GM12874 (cell line): ENCODE data around the gene TXNDC5.

Experiments used
- CTCF ChIP-seq: IDR thresholded peaks from 2 replicates; pipeline ENCODE4 v1.5.1; 2011; ENCODE audit warnings: low read depth, mild to moderate bottlenecking, control low read depth, low read length, moderate library complexity; ENCODE audit not compliant: insufficient read depth

Gene TXNDC5

GRCh38 chr6:7906741-7907140, 3.8 kb downstream of the TXNDC5 start:
- no peak for TF ChIP-seq CTCF

DNA sequence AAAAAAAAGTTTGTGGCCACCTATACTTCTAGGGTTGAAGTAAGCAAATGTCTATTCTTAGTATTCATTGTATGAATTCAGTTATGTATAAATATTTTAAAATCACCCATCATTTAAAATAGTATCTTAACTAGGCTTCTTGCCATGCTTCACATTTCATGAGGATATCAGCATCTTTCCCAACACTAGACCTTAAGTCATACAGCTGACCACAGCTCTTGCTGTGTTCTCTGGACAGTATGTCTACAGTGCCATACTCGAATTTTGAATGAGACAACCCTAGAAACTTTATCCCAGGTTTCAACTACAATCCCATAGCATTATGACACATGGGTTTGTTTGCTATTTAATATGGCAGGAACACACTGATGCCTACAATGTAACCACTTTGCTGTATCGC, 5.2 kb downstream of the TXNDC5 start:
- no peak for TF ChIP-seq CTCF

DNA sequence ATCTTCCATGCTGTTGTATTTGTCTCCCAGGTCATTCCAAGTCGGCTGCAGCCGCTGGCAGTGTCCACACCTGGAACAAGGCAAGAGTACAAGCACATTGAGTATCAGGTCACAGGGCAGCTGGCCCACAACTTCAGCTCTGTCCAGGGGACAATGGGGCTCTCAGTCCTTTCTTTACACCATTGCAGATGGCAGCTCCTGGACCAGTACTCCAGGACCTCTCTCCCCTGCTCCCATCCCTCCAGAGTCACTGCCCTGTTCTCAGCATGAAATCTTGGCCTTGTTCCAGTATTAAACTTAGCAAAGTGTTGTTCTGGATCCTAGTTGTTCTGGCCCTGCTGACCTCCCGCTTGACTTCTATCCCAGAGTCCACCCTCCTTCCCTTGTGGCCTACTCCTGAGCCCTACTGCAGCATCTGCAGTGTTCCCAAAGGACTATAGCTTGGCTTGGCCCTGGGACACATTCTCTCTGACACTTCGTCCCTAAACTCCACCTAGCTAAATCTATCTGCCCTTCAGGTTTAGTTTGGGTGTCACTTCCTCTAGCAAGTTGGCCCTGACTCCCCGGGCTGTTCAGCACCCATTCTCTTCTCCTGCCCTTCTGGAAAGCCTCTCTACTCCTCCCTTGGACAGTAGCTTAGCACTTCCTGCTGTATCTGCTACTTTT, 5.8 kb downstream of the TXNDC5 start:
- TF ChIP-seq CTCF = no peak

- no peak for TF ChIP-seq CTCF
Measured at GRCh38 chr6:7903673-7904072, 6.9 kb downstream of the TXNDC5 start.

DNA sequence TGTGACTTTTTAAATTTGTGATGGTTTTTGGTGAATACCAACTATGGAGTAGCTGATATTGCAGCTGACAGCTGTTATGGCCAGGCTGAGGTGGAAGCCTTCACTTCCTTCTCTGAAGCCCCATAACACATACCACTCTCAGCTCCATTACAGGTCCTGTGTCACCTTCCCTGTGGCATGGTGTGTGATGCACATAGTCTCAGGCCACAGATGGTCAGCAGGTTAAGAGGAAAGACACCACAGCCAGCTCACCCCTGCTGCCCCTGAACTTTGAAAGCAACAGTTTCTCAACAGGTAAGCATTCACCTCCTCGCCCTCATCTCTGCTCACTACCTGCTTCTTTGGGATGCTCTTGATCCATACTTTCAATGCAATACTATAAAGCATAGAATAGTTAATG, 7.7 kb downstream of the TXNDC5 start:
- TF ChIP-seq CTCF = no peak

DNA sequence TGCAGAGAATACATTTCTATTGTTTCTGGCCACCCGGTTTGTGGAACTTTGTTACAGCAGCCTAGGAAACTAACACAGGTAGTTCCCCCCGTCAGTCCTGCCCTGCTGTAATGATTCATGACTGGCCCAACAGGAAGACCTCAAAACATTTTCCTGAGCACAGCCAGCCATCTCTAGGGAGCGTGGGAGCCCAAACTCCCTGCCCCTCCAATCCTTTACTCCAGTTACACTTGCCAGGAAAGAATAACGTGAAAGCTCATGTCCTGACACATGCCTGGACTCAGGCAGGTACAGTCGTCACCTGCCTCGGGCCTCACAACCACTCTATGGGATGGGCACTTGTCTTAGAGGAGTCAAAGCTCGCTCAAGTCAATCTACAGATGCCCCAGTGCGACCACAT, 8.4 kb downstream of the TXNDC5 start:
- TF ChIP-seq CTCF = no peak

DNA sequence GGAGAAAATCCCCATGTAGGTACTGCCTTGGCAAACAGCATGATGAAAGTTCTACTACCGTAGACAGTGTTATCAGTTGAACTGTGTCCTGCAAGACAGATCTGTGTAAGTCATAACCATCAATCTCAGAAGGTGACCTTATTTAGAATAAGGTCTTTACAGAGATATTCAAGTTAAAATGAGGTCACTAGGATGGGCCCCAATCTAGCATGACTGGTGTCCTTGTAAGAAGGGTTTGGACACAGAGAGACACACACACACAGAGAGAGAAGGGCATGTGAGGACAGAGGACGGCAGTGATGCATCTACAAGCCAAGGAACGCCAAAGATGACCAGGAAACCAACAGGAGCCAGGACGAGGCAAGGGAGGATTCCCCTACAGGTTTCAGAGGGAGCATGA, 8.8 kb downstream of the TXNDC5 start:
- TF ChIP-seq CTCF = no peak
